ENCODE results near the gene U2AF1L4. TPM values are rescaled to one million over a fixed set of nuclear protein-coding genes. Genes with fewer than 3 reads are reported as not detected.

The U2AF1L4 gene
- total RNA-seq, 3 donors from 2014 or later (not counting 1 experiment from before 2014, with no cell fraction given), result 63.7 to 78.2 (median 73.0) TPM

DNA sequence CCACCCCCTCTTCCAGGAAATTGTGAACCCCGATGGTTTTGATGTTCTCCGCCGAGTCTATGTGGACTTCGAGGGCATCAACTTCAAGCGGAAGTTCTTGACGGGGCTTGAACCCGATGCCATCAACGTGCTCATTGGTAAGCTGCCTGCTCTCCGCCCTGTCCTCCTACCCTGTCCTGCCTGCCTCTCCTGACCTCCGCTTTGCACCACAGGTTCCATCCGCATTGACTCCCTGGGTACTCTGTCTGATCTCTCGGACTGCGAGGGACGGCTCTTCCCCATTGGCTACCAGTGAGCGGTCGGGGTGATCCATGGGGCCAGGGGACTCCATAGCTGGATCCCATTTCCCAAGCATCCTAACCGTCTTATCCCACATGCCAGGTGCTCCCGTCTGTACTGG lies 14.9 kb downstream of the U2AF1L4 start:
- Mint-ChIP-seq H3K4me3 (no peak overlapping the region), H3K36me3 (no peaks in the 10 kb centered on the region), H3K27ac (no peak overlapping the region), H3K27me3 (ENCODE audit: low read depth in 2 of 2) (no peaks in the 10 kb centered on the region), H3K9me3 (no peaks in the 10 kb centered on the region), H3K4me1 (peaks cover 6 to 16% of the 10 kb centered on the region in 2 donors)
- H3K9me3 ChIP-seq (ENCODE audit: control insufficient read depth, insufficient read depth, low read length), result no peaks in the 10 kb centered on the region
- intact Hi-C loops (cut with micrococcal nuclease), result no loop called here
- no peaks in the 10 kb centered on the region for H3K27me3 ChIP-seq (ENCODE audit: control insufficient read depth, insufficient read depth, low read length)
- peaks cover 86% of the 10 kb centered on the region for H3K36me3 ChIP-seq (ENCODE audit: control insufficient read depth, insufficient read depth, low read length)
- no peak overlapping the region for H3K4me3 ChIP-seq (ENCODE audit: low read length)
- no peaks in the 10 kb centered on the region for H3K4me1 ChIP-seq (ENCODE audit: control insufficient read depth, insufficient read depth, low read length)
- H3K27ac ChIP-seq (ENCODE audit: low read length), result no peak overlapping the region
- ATAC-seq (no peak), DNase-seq (no peak)
- TF ChIP-seq, protein P1, sequence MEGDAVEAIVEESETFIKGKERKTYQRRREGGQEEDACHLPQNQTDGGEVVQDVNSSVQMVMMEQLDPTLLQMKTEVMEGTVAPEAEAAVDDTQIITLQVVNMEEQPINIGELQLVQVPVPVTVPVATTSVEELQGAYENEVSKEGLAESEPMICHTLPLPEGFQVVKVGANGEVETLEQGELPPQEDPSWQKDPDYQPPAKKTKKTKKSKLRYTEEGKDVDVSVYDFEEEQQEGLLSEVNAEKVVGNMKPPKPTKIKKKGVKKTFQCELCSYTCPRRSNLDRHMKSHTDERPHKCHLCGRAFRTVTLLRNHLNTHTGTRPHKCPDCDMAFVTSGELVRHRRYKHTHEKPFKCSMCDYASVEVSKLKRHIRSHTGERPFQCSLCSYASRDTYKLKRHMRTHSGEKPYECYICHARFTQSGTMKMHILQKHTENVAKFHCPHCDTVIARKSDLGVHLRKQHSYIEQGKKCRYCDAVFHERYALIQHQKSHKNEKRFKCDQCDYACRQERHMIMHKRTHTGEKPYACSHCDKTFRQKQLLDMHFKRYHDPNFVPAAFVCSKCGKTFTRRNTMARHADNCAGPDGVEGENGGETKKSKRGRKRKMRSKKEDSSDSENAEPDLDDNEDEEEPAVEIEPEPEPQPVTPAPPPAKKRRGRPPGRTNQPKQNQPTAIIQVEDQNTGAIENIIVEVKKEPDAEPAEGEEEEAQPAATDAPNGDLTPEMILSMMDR (IDR thresholded peaks at IDR 0.05), result no peak
- WGBS (ENCODE audit: insufficient coverage), result 97% methylated on average over 18 of the region's 18 CpGs

DNA sequence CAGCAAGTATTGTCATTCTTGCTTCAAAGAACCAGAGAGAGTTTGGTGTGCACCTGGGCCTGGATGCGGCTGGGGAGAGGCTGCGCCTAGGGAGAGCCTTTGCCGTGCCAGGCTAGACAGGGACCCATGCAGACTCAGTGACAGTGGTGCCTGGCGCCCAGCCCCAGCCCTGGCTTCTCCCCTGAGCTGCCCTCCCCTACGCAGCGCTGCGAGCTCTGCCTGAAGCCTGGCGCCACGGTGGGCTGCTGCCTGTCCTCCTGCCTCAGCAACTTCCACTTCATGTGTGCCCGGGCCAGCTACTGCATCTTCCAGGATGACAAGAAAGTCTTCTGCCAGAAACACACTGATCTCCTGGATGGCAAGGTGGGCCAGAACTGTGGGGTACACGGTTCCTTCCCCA lies 15.5 kb downstream of the U2AF1L4 start:
- Mint-ChIP-seq H3K27ac (no peak overlapping the region), H3K9me3 (no peaks in the 10 kb centered on the region), H3K27me3 (ENCODE audit: low read depth in 2 of 2) (no peaks in the 10 kb centered on the region), H3K4me3 (no peak overlapping the region), H3K4me1 (peaks cover 6 to 15% of the 10 kb centered on the region in 2 donors), H3K36me3 (no peaks in the 10 kb centered on the region)
- no peak overlapping the region for H3K4me3 ChIP-seq (ENCODE audit: low read length)
- no peaks in the 10 kb centered on the region for H3K4me1 ChIP-seq (ENCODE audit: control insufficient read depth, insufficient read depth, low read length)
- TF ChIP-seq, protein P1 (IDR thresholded peaks at IDR 0.05), result no peak
- ATAC-seq, result no peak
- WGBS (ENCODE audit: insufficient coverage), result 91% methylated on average over 11 of the region's 11 CpGs
- H3K27ac ChIP-seq (ENCODE audit: low read length), result no peak overlapping the region
- no peaks in the 10 kb centered on the region for H3K27me3 ChIP-seq (ENCODE audit: control insufficient read depth, insufficient read depth, low read length)
- peaks cover 89% of the 10 kb centered on the region for H3K36me3 ChIP-seq (ENCODE audit: control insufficient read depth, insufficient read depth, low read length)
- DNase-seq, result no peak
- intact Hi-C loops (cut with micrococcal nuclease), result no loop called here
- H3K9me3 ChIP-seq (ENCODE audit: control insufficient read depth, insufficient read depth, low read length), result no peaks in the 10 kb centered on the region

DNA sequence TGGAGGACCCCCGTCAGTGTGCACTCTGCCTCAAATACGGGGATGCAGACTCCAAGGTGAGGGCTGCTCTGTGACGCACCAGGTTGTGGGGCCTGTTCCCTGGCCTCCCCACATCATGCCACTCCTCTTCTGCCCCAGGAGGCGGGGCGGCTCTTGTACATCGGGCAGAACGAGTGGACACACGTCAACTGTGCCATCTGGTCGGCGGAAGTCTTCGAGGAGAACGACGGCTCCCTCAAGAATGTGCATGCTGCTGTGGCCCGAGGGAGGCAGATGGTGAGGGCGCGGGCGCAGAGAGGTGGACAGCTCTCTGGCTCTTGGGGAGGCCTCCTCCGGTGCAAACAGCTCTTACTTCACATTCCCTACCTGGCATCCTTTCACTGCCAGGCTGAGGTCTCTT lies 16.2 kb downstream of the U2AF1L4 start:
- no peaks in the 10 kb centered on the region for H3K27me3 Mint-ChIP-seq (ENCODE audit: low read depth in 2 of 2)
- WGBS (ENCODE audit: insufficient coverage), result 96% methylated on average over 18 of the region's 18 CpGs
- ATAC-seq (no peak), DNase-seq (no peak)
- TF ChIP-seq, protein P1 (IDR thresholded peaks at IDR 0.05), result no peak
- intact Hi-C loops (cut with micrococcal nuclease), result no loop called here
- H3K9me3 ChIP-seq (ENCODE audit: control insufficient read depth, insufficient read depth, low read length), result no peaks in the 10 kb centered on the region
- H3K4me3 Mint-ChIP-seq, result no peak overlapping the region
- H3K36me3 ChIP-seq (ENCODE audit: control insufficient read depth, insufficient read depth, low read length), result peaks cover 90% of the 10 kb centered on the region
- no peak overlapping the region for H3K27ac ChIP-seq (ENCODE audit: low read length)
- no peaks in the 10 kb centered on the region for H3K36me3 Mint-ChIP-seq
- no peak overlapping the region for H3K4me3 ChIP-seq (ENCODE audit: low read length)
- no peaks in the 10 kb centered on the region for H3K9me3 Mint-ChIP-seq
- H3K4me1 ChIP-seq (ENCODE audit: control insufficient read depth, insufficient read depth, low read length), result no peaks in the 10 kb centered on the region
- no peak overlapping the region for H3K27ac Mint-ChIP-seq
- H3K27me3 ChIP-seq (ENCODE audit: control insufficient read depth, insufficient read depth, low read length), result no peaks in the 10 kb centered on the region
- peaks cover 3 to 10% of the 10 kb centered on the region in 2 donors for H3K4me1 Mint-ChIP-seq

DNA sequence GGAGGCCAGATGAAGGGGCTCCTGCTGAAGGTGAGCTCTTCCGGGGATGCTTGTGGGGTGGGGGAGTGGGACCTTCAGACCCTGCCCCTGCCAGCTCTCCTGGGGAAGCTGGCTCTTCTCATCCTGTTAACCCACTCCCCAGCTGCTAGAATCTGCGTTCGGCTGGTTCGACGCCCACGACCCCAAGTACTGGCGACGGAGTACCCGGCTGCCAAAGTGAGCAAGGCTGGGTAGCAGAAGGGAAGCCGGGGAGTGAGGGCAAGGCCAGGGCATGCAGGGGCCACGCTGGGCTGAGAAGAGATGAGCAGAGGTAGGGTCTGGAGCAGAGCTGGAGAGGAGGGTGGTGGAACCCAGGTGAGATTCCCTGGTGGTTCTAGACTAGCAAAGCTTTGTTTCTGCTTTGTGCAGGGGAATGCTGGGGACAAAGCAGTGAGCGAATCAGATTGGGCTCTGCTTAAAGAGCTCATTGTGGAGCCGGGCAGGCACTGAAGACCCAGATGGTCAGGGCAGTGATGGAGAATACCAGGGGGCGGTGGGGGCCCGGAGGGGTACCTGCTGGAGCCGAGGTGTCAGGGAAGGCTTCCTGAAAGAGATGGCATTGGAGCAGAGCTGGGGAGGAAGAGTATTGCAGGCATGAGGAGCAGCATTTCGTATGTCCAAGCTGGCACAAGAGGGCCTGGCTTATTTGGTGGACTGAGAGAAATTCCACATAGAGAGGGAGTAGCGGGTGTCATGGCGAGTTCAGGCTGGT lies 17.1 kb downstream of the U2AF1L4 start:
- no peaks in the 10 kb centered on the region for H3K27me3 Mint-ChIP-seq (ENCODE audit: low read depth in 2 of 2)

More for the DNA sequence above, 17.1 kb downstream of the U2AF1L4 start:
- Histone ChIP-seq H3K36me3 (ENCODE audit: control insufficient read depth, insufficient read depth, low read length) (peaks cover 90% of the 10 kb centered on the region), H3K9me3 (ENCODE audit: control insufficient read depth, insufficient read depth, low read length) (no peaks in the 10 kb centered on the region), H3K27me3 (ENCODE audit: control insufficient read depth, insufficient read depth, low read length) (no peaks in the 10 kb centered on the region), H3K27ac (ENCODE audit: low read length) (no peak overlapping the region), H3K4me1 (ENCODE audit: control insufficient read depth, insufficient read depth, low read length) (no peaks in the 10 kb centered on the region), H3K4me3 (ENCODE audit: low read length) (no peak overlapping the region)
- no peaks in the 10 kb centered on the region for H3K36me3 Mint-ChIP-seq
- TF ChIP-seq, protein P1 (IDR thresholded peaks at IDR 0.05), result no peak
- 97% methylated on average over 19 of the region's 19 CpGs for WGBS (ENCODE audit: insufficient coverage)
- intact Hi-C loops (cut with micrococcal nuclease), result no loop called here
- ATAC-seq (no peak), DNase-seq (no peak)
- H3K4me1 Mint-ChIP-seq, result peaks cover 0 to 6% of the 10 kb centered on the region in 2 donors
- no peaks in the 10 kb centered on the region for H3K9me3 Mint-ChIP-seq
- H3K4me3 Mint-ChIP-seq, result no peak overlapping the region
- no peak overlapping the region for H3K27ac Mint-ChIP-seq

Measured in natural killer cell (primary cell).